SK-N-MC (cell line): Measurements from ENCODE around the gene PLXNA4.

Source experiments
- EZH2 ChIP-seq: fragments of 200-600 bp; sonication (generic); IDR thresholded peaks from one replicate; pipeline ENCODE4 v1.6.1; 2017; ENCODE audit warnings: antibody characterized with exemption
- POLR2AphosphoS5 ChIP-seq: IDR thresholded peaks from 2 replicates; pipeline ENCODE4 v1.6.1; 2012; ENCODE audit warnings: mild to moderate bottlenecking, low read depth, low read length, borderline replicate concordance

GRCh38 chr7:132450188-132450587 is 126.1 kb downstream of the PLXNA4 start:
- TF ChIP-seq EZH2, result no peak
- no peak for TF ChIP-seq POLR2AphosphoS5
